Measurements from ENCODE around the gene TAP2. TPM values are rescaled to one million over a fixed set of nuclear protein-coding genes. Genes with fewer than 3 reads are reported as not detected.

Gene TAP2
- total and polyA plus RNA-seq, 2 experiments from 2014 or later: 4.9 to 102 TPM

DNA sequence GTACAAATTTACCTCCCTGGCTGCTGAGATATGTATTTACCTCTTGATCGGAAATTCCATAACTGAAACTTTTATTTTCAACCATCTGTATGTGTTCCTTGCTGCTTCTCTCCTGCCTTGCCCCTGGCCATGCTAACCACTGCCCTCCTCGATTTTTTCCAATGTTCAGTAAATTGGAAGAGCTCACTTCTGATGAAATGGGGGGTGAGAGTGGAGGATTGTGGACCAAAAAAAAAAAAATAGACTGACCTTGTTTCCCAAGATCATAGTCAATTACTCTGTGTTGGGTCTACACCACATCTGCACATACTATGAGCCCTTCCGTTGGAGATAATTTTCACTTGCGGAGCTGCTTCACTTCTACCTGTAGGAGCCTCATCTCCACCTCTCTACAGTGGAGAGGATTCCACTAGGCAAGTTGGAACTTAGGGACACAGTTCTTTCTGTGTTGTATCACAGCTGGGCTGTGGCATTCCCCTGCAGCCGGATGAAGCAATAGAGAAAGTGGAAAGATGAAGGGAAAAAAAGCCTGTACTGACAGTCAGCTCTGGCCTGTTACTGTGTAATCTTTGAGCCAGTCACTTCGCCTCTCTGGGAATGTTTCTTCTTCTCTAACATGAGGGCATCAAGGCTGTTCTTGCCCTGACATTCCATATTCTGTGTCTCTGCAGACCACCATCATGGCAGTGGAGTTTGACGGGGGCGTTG lies 17.1 kb upstream of the TAP2 start:
- Mint-ChIP-seq H3K36me3 (ENCODE audit: low read depth) (peaks cover under 1% of the 10 kb centered on the region; the same call in 1 of the 3 replicates), H3K27me3 (ENCODE audit: insufficient read depth, low read depth, poor library complexity) (peaks cover 43% of the 10 kb centered on the region), H3K9me3 (no peaks in the 10 kb centered on the region; the same call in 2 of the 3 replicates), H3K4me1 (peaks cover 22% of the 10 kb centered on the region), H3K27ac (no peak overlapping the region), H3K4me3 (peak overlapping the region; percentile 34; the same call in 1 of the 3 replicates)
- Histone ChIP-seq H3K36me3 (ENCODE audit: insufficient read depth) (no peaks in the 10 kb centered on the region; the same call in 1 of the 2 replicates), H3K79me2 (replicated peaks; ENCODE audit: insufficient read depth) (no peaks in the 10 kb centered on the region), H3K9me2 (ENCODE audit: insufficient read depth) (no peaks in the 10 kb centered on the region), H3K4me3 (no peak overlapping the region), H4K20me1 (replicated peaks; ENCODE audit: insufficient read depth) (no peaks in the 10 kb centered on the region), H3K4me2 (no peak overlapping the region), H3K27ac (ENCODE audit: low read depth) (no peak overlapping the region), H3K4me1 (ENCODE audit: insufficient read depth) (peaks cover 12% of the 10 kb centered on the region; the same call in 1 of the 2 replicates), H3F3A (replicated peaks; ENCODE audit: low read depth) (0 out of 2 replicates have a peak, but pooled peaks cover 5% of the 10 kb centered on the region), H3K27me3 (ENCODE audit: insufficient read depth) (peaks cover 47% of the 10 kb centered on the region), H2AFZ (no peak overlapping the region)
- TF ChIP-seq, protein P1, sequence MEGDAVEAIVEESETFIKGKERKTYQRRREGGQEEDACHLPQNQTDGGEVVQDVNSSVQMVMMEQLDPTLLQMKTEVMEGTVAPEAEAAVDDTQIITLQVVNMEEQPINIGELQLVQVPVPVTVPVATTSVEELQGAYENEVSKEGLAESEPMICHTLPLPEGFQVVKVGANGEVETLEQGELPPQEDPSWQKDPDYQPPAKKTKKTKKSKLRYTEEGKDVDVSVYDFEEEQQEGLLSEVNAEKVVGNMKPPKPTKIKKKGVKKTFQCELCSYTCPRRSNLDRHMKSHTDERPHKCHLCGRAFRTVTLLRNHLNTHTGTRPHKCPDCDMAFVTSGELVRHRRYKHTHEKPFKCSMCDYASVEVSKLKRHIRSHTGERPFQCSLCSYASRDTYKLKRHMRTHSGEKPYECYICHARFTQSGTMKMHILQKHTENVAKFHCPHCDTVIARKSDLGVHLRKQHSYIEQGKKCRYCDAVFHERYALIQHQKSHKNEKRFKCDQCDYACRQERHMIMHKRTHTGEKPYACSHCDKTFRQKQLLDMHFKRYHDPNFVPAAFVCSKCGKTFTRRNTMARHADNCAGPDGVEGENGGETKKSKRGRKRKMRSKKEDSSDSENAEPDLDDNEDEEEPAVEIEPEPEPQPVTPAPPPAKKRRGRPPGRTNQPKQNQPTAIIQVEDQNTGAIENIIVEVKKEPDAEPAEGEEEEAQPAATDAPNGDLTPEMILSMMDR (conservative IDR thresholded peaks at IDR 0.05; ENCODE audit: low read depth in 2 of 2): no peak
- TF ChIP-seq, protein P2, sequence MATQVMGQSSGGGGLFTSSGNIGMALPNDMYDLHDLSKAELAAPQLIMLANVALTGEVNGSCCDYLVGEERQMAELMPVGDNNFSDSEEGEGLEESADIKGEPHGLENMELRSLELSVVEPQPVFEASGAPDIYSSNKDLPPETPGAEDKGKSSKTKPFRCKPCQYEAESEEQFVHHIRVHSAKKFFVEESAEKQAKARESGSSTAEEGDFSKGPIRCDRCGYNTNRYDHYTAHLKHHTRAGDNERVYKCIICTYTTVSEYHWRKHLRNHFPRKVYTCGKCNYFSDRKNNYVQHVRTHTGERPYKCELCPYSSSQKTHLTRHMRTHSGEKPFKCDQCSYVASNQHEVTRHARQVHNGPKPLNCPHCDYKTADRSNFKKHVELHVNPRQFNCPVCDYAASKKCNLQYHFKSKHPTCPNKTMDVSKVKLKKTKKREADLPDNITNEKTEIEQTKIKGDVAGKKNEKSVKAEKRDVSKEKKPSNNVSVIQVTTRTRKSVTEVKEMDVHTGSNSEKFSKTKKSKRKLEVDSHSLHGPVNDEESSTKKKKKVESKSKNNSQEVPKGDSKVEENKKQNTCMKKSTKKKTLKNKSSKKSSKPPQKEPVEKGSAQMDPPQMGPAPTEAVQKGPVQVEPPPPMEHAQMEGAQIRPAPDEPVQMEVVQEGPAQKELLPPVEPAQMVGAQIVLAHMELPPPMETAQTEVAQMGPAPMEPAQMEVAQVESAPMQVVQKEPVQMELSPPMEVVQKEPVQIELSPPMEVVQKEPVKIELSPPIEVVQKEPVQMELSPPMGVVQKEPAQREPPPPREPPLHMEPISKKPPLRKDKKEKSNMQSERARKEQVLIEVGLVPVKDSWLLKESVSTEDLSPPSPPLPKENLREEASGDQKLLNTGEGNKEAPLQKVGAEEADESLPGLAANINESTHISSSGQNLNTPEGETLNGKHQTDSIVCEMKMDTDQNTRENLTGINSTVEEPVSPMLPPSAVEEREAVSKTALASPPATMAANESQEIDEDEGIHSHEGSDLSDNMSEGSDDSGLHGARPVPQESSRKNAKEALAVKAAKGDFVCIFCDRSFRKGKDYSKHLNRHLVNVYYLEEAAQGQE (IDR thresholded peaks at IDR 0.05; ENCODE audit: unreplicated experiment): no peak
- TF ChIP-seq EZH2phosphoT487 (IDR thresholded peaks at IDR 0.05; ENCODE audit: unreplicated experiment) (no peak), STAT1 (IDR thresholded peaks at IDR 0.05; ENCODE audit: unreplicated experiment) (no peak), CREB1 (CRISPR knock-in tag; IDR thresholded peaks at IDR 0.05; ENCODE audit: low read depth) (no peak), POLR2AphosphoS5 (IDR thresholded peaks at IDR 0.05; ENCODE audit: low read depth) (no peak), JUNB (IDR thresholded peaks at IDR 0.05; ENCODE audit: unreplicated experiment) (no peak), ZNF331 (CRISPR knock-in tag; IDR thresholded peaks at IDR 0.05; ENCODE audit: low read depth) (no peak), NANOG (IDR thresholded peaks at IDR 0.05; ENCODE audit: borderline replicate concordance) (no peak), EZH2 (IDR thresholded peaks at IDR 0.05; ENCODE audit: low read depth, unreplicated experiment) (no peak), ZNF114 (CRISPR knock-in tag; IDR thresholded peaks at IDR 0.05) (no peak)
- TF ChIP-seq, protein P3, sequence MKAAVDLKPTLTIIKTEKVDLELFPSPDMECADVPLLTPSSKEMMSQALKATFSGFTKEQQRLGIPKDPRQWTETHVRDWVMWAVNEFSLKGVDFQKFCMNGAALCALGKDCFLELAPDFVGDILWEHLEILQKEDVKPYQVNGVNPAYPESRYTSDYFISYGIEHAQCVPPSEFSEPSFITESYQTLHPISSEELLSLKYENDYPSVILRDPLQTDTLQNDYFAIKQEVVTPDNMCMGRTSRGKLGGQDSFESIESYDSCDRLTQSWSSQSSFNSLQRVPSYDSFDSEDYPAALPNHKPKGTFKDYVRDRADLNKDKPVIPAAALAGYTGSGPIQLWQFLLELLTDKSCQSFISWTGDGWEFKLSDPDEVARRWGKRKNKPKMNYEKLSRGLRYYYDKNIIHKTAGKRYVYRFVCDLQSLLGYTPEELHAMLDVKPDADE (IDR thresholded peaks at IDR 0.05): no peak
- TF ChIP-seq, protein P4, sequence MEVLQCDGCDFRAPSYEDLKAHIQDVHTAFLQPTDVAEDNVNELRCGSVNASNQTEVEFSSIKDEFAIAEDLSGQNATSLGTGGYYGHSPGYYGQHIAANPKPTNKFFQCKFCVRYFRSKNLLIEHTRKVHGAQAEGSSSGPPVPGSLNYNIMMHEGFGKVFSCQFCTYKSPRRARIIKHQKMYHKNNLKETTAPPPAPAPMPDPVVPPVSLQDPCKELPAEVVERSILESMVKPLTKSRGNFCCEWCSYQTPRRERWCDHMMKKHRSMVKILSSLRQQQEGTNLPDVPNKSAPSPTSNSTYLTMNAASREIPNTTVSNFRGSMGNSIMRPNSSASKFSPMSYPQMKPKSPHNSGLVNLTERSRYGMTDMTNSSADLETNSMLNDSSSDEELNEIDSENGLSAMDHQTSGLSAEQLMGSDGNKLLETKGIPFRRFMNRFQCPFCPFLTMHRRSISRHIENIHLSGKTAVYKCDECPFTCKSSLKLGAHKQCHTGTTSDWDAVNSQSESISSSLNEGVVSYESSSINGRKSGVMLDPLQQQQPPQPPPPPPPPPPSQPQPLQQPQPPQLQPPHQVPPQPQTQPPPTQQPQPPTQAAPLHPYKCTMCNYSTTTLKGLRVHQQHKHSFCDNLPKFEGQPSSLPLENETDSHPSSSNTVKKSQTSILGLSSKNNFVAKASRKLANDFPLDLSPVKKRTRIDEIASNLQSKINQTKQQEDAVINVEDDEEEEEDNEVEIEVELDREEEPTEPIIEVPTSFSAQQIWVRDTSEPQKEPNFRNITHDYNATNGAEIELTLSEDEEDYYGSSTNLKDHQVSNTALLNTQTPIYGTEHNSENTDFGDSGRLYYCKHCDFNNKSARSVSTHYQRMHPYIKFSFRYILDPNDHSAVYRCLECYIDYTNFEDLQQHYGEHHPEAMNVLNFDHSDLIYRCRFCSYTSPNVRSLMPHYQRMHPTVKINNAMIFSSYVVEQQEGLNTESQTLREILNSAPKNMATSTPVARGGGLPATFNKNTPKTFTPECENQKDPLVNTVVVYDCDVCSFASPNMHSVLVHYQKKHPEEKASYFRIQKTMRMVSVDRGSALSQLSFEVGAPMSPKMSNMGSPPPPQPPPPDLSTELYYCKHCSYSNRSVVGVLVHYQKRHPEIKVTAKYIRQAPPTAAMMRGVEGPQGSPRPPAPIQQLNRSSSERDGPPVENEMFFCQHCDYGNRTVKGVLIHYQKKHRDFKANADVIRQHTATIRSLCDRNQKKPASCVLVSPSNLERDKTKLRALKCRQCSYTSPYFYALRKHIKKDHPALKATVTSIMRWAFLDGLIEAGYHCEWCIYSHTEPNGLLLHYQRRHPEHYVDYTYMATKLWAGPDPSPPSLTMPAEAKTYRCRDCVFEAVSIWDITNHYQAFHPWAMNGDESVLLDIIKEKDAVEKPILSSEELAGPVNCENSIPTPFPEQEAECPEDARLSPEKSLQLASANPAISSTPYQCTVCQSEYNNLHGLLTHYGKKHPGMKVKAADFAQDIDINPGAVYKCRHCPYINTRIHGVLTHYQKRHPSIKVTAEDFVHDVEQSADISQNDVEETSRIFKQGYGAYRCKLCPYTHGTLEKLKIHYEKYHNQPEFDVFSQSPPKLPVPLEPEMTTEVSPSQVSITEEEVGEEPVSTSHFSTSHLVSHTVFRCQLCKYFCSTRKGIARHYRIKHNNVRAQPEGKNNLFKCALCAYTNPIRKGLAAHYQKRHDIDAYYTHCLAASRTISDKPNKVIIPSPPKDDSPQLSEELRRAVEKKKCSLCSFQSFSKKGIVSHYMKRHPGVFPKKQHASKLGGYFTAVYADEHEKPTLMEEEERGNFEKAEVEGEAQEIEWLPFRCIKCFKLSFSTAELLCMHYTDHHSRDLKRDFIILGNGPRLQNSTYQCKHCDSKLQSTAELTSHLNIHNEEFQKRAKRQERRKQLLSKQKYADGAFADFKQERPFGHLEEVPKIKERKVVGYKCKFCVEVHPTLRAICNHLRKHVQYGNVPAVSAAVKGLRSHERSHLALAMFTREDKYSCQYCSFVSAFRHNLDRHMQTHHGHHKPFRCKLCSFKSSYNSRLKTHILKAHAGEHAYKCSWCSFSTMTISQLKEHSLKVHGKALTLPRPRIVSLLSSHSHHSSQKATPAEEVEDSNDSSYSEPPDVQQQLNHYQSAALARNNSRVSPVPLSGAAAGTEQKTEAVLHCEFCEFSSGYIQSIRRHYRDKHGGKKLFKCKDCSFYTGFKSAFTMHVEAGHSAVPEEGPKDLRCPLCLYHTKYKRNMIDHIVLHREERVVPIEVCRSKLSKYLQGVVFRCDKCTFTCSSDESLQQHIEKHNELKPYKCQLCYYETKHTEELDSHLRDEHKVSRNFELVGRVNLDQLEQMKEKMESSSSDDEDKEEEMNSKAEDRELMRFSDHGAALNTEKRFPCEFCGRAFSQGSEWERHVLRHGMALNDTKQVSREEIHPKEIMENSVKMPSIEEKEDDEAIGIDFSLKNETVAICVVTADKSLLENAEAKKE (CRISPR knock-in tag; IDR thresholded peaks at IDR 0.05): no peak
- DNase-seq (ENCODE audit: low spot score) (no peak), ATAC-seq (no peak)

Measured in GM23338 (cell line).